NT2/D1 (cell line): ENCODE results near the gene CACNG5.
"Not testable (repeated sequence)": the region's sequence is repeated elsewhere in the genome, so short reads cannot be mapped to it uniquely, and the experiment has no call there.

Experiments
- DNase-seq: peaks from one replicate; pipeline ENCODE4 v3.0.0-alpha.2; 2011; ENCODE audit warnings: low read depth, low spot score
- H3K27me3 ChIP-seq: 2 replicates; pipeline ENCODE4 v1.6.0; 2011; ENCODE audit warnings: mild to moderate bottlenecking; ENCODE audit not compliant: insufficient read length, insufficient read depth
- H3K36me3 ChIP-seq: 2 replicates; pipeline ENCODE4 v1.6.1; 2011; ENCODE audit warnings: mild to moderate bottlenecking, low read length, mixed read lengths; ENCODE audit not compliant: insufficient read depth, insufficient read length
- H3K4me1 ChIP-seq: 2 replicates; pipeline ENCODE4 v1.5.1; 2011; ENCODE audit not compliant: insufficient read depth, insufficient read length
- H3K4me3 ChIP-seq: 2 replicates; pipeline ENCODE4 v1.5.1; 2011; ENCODE audit warnings: low read depth; ENCODE audit not compliant: insufficient read length
- H3K9ac ChIP-seq: 2 replicates; pipeline ENCODE4 v1.6.0; 2011; ENCODE audit warnings: low read depth; ENCODE audit not compliant: insufficient read length
- H3K9me3 ChIP-seq: 2 replicates; pipeline ENCODE4 v1.5.1; 2011; ENCODE audit warnings: mild to moderate bottlenecking, low read length; ENCODE audit not compliant: insufficient read depth
- SUZ12 ChIP-seq: IDR thresholded peaks from 2 replicates; pipeline ENCODE4 v1.6.1; 2011; ENCODE audit not compliant: insufficient read length, insufficient read depth; ENCODE audit errors: extremely low read depth
- YY1 ChIP-seq: IDR thresholded peaks from 2 replicates; pipeline ENCODE4 v1.6.1; 2011; ENCODE audit not compliant: insufficient read length, insufficient read depth
- ZNF274 ChIP-seq: IDR thresholded peaks from 2 replicates; pipeline ENCODE4 v1.6.1; 2011; ENCODE audit warnings: mild to moderate bottlenecking, low read depth, low read length

The CACNG5 gene

GRCh38 chr17:66893863-66894262 lies 58.9 kb downstream of the CACNG5 start:
- peaks cover 8% of the 10 kb centered on the region; the same call in 1 of the 2 replicates for H3K9me3 ChIP-seq
- H3K4me1 ChIP-seq: peaks cover 3% of the 10 kb centered on the region
- H3K36me3 ChIP-seq: no peaks in the 10 kb centered on the region
- TF ChIP-seq SUZ12: no peak
- TF ChIP-seq ZNF274: no peak
- TF ChIP-seq YY1: no peak
- H3K9ac ChIP-seq: no peak overlapping the region
- DNase-seq: no peak
- no peaks in the 10 kb centered on the region for H3K27me3 ChIP-seq
- no peak overlapping the region for H3K4me3 ChIP-seq

- Histone ChIP-seq H3K36me3 (no peaks in the 10 kb centered on the region), H3K9ac (no peak overlapping the region), H3K27me3 (no peaks in the 10 kb centered on the region), H3K4me3 (no peak overlapping the region), H3K4me1 (peaks cover 3% of the 10 kb centered on the region), H3K9me3 (no peaks in the 10 kb centered on the region)
- TF ChIP-seq ZNF274 (no peak), YY1 (no peak), SUZ12 (no peak)
- no peak for DNase-seq
Observed at GRCh38 chr17:66897141-66897540, 62.2 kb downstream of the CACNG5 start.

- Histone ChIP-seq H3K4me1 (peaks cover 3% of the 10 kb centered on the region), H3K27me3 (no peaks in the 10 kb centered on the region), H3K4me3 (no peak overlapping the region), H3K9ac (no peak overlapping the region), H3K9me3 (no peaks in the 10 kb centered on the region), H3K36me3 (no peaks in the 10 kb centered on the region)
- DNase-seq: no peak
- TF ChIP-seq YY1 (no peak), ZNF274 (no peak), SUZ12 (no peak)
Observed at GRCh38 chr17:66898536-66898935, 63.6 kb downstream of the CACNG5 start.

GRCh38 chr17:66900126-66901010 lies 65.5 kb downstream of the CACNG5 start:
- no peak for DNase-seq
- no peaks in the 10 kb centered on the region for H3K36me3 ChIP-seq
- H3K9ac ChIP-seq: no peak overlapping the region
- no peak for TF ChIP-seq ZNF274
- no peak for TF ChIP-seq SUZ12
- TF ChIP-seq YY1: no peak
- H3K27me3 ChIP-seq: no peaks in the 10 kb centered on the region
- no peaks in the 10 kb centered on the region for H3K9me3 ChIP-seq
- peaks cover 3% of the 10 kb centered on the region for H3K4me1 ChIP-seq
- no peak overlapping the region for H3K4me3 ChIP-seq

- H3K4me3 ChIP-seq, DNase-seq, H3K27me3 ChIP-seq, H3K9me3 ChIP-seq, H3K36me3 ChIP-seq, H3K4me1 ChIP-seq, H3K9ac ChIP-seq: not testable (repeated sequence)
Observed at GRCh38 chr17:66903296-66903695, 68.4 kb downstream of the CACNG5 start.

- Histone ChIP-seq H3K9me3 (no peaks in the 10 kb centered on the region), H3K4me1 (no peaks in the 10 kb centered on the region), H3K36me3 (no peaks in the 10 kb centered on the region), H3K27me3 (no peaks in the 10 kb centered on the region), H3K4me3 (no peak overlapping the region), H3K9ac (no peak overlapping the region)
- TF ChIP-seq YY1 (no peak), ZNF274 (no peak), SUZ12 (no peak)
- no peak for DNase-seq
Observed at GRCh38 chr17:66903781-66904180, 68.9 kb downstream of the CACNG5 start.

- no peak overlapping the region for H3K9ac ChIP-seq
- H3K4me1 ChIP-seq: no peaks in the 10 kb centered on the region
- H3K27me3 ChIP-seq: no peaks in the 10 kb centered on the region
- H3K36me3 ChIP-seq: no peaks in the 10 kb centered on the region
- no peak overlapping the region for H3K4me3 ChIP-seq
- no peak for TF ChIP-seq ZNF274
- no peak for TF ChIP-seq YY1
- TF ChIP-seq SUZ12: no peak
- no peaks in the 10 kb centered on the region for H3K9me3 ChIP-seq
- no peak for DNase-seq
Observed at GRCh38 chr17:66904760-66905624, 70.1 kb downstream of the CACNG5 start.
